ENCODE results near the gene KMT2D.

Gene KMT2D

DNA sequence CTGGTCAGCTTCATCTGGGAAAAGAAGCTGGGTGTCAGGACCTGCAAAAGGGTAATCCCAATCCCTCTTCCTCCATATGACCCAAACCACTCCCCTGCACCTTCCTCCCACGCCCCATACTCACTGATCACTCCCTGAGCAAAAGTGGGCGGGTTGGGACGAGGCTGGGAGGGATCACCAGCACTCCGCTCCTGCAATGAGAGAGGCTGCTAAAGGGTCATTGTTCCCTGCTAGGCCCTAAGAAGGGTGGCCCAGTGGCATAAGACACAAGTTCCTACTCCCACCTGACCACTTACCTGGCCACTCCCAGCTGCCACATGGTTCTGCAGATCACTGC is 26.3 kb downstream of the KMT2D start:
- TF ChIP-seq, protein P1, sequence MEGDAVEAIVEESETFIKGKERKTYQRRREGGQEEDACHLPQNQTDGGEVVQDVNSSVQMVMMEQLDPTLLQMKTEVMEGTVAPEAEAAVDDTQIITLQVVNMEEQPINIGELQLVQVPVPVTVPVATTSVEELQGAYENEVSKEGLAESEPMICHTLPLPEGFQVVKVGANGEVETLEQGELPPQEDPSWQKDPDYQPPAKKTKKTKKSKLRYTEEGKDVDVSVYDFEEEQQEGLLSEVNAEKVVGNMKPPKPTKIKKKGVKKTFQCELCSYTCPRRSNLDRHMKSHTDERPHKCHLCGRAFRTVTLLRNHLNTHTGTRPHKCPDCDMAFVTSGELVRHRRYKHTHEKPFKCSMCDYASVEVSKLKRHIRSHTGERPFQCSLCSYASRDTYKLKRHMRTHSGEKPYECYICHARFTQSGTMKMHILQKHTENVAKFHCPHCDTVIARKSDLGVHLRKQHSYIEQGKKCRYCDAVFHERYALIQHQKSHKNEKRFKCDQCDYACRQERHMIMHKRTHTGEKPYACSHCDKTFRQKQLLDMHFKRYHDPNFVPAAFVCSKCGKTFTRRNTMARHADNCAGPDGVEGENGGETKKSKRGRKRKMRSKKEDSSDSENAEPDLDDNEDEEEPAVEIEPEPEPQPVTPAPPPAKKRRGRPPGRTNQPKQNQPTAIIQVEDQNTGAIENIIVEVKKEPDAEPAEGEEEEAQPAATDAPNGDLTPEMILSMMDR (IDR thresholded peaks at IDR 0.05; ENCODE audit: control insufficient read depth, insufficient read depth, low read depth, low read length, missing control alignments) = no peak
- DNase-seq (ENCODE audit: low read depth) = no peak
- no peak overlapping the region for H3K4me3 ChIP-seq (ENCODE audit: control insufficient read depth, low read depth, low read length)

DNA sequence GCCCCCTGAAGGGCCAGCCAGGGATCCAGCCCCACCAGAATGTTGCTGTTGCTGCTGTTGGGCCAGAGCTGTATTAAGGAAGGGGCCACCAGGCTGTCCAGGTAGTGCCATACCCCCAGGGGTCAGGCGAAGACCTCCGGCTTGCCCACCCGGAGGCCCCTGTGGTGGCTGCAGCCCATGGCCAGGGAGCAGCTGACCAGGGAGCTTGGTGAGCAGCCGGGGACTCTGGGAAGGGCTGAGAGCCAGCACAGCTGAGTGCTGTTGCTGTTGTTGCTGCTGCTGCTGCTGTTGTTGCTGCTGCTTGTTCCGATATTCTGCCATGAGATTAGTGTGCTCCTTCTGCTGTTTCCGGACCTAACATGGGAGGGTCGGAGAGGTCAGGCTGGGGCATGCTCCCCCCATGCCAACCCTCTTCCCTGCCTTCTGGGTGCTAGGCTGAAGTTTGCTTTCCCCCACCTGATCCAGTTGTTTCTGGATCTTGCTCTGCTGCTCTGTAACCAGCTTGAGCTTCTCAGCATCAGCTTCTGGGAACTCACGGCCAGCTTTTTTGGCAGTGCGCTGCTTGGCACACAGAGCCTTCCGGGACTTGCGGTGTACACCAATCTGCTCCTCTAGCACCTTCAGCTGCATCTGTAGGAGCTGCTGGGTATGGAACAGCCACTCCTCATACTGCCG is 26.8 kb downstream of the KMT2D start:
- TF ChIP-seq, protein P1 (IDR thresholded peaks at IDR 0.05; ENCODE audit: control insufficient read depth, insufficient read depth, low read depth, low read length, missing control alignments) = no peak
- no peak overlapping the region for H3K4me3 ChIP-seq (ENCODE audit: control insufficient read depth, low read depth, low read length)
- DNase-seq (ENCODE audit: low read depth) = no peak

DNA sequence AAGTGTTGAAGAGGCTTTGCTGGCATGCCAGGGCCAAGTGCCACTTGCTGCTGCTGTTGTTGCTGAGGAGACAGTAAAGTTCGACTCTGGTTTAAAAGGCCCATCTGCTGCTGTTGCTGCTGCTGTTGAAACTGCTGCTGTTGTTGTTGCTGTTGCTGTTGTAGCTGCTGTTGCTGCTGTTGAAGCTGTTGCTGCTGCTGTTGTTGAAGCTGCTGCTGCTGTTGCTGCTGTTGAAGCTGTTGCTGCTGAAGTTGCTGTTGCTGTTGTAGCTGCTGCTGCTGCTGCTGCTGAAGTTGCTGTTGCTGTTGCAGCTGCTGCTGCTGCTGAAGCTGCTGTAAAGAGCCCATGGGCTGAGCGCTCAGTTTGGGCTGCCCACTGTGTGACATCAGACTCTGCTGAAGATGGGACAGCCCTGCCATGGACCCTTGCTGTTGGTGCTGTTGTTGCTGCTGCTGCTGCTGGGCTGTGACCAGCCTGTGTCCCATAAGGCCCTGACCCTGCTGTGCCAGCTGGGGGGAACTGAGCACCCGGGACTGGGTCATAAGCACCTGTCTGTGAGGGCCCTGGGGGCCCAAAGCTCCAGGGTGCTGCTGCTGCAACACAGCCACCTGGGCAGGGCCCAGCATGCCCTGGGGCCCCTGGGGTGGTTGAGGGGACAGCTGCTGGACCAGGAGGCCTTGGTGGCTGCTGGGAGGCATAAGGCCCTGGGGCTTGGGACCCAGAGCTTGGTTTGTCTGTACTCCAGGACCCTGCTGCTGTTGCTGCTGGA is 27.7 kb downstream of the KMT2D start:
- DNase-seq (ENCODE audit: low read depth) = no peak
- TF ChIP-seq, protein P1 (IDR thresholded peaks at IDR 0.05; ENCODE audit: control insufficient read depth, insufficient read depth, low read depth, low read length, missing control alignments) = no peak
- no peak overlapping the region for H3K4me3 ChIP-seq (ENCODE audit: control insufficient read depth, low read depth, low read length)

DNA sequence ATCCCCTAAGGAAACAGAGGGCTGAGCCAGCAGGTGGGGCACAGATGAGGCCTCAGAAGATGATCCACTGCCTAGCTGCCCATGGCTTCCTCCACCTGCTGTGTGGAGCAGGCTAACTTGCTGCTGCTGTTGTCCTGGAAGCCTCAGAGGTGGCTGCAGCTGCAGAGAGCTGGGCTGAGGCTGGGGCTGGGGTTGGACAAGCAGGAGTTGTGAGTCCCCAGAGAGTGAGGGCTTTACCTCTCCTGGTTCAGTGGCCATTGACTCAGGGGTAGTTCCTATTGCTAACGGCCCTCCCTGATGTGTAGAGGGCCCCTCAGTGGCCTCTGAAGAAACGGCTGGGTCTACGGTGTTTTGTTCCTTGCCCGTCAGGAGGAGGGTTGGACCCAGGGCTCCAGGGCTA is 28.3 kb downstream of the KMT2D start:
- TF ChIP-seq, protein P1 (IDR thresholded peaks at IDR 0.05; ENCODE audit: control insufficient read depth, insufficient read depth, low read depth, low read length, missing control alignments) = no peak
- no peak overlapping the region for H3K4me3 ChIP-seq (ENCODE audit: control insufficient read depth, low read depth, low read length)
- no peak for DNase-seq (ENCODE audit: low read depth)

DNA sequence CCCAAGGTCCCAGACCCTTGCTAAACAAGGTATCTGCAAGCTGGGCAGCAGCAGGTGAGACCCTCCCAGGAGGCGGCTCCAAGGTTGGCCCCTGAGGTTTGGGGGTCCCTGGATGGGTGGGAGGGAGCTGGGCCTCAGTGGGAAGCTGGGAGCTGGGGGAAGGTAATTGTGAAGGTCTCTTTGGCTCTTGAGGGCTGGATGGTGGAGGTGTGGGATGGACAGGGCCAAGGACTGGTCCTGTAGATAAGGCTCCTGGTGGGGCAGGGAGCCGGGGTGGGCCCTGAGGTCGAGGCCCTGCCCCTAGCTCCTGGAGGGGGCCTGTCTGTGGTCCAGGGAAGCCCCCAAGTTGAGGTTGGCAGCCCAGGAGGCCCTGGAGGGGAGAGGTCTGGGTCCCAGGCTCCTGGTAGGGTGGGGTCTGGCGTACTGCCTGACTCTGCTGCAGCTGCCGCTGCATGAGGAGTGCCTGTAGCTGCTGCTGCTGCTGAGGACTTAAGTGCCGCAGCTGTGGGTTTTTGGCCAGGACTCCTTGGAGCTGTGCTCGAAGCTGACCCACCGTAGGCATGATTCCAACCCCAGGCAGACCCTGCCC is 28.9 kb downstream of the KMT2D start:
- no peak for DNase-seq (ENCODE audit: low read depth)
- TF ChIP-seq, protein P1 (IDR thresholded peaks at IDR 0.05; ENCODE audit: control insufficient read depth, insufficient read depth, low read depth, low read length, missing control alignments) = no peak
- H3K4me3 ChIP-seq (ENCODE audit: control insufficient read depth, low read depth, low read length) = no peak overlapping the region

DNA sequence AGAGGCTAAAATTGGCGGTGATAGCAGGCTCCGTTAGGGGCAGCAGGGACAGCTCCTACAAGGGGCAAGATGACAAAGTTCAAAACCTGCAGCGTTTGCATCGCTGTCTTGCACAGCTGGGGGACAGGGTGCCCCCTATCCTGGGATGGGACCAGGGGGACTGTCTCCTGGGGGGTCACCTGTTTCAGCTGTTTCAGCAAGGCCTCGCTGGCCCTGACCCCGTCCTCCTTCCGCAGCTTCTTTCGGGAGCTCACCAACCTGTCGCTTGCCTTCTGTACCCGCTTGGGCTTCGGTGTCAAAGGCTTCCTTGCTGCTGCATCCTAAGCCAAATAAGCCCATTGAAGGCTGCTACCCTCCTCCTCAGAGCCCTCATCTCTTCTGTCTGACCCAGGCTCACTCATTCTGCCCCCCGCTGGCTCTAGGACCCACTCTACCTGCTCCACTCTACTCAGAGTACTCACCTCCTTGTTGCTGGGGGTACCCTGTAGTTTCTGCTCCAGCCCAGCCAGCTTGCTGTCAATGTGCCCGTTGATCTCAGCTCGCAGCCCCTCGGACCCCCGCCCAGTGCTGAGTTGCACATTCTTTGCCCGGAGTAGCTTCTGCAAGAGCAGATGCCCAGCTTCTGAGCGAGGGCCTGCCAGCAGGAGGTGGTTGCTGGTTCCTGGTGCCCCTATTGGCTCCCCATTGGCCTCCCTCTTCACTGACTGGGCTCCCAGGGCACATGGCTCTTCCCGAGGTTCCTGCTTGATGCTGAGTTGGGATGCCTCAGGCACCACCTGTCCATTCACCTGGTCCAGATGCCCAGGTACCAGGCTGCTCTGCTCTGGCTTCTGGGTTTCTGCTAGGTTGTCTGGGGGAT is 29.7 kb downstream of the KMT2D start:
- TF ChIP-seq, protein P1 (IDR thresholded peaks at IDR 0.05; ENCODE audit: control insufficient read depth, insufficient read depth, low read depth, low read length, missing control alignments) = no peak
- no peak overlapping the region for H3K4me3 ChIP-seq (ENCODE audit: control insufficient read depth, low read depth, low read length)
- DNase-seq (ENCODE audit: low read depth) = no peak
